ENCODE results near the gene CARNS1. TPM values are rescaled to one million over a fixed set of nuclear protein-coding genes. Genes with fewer than 3 reads are reported as not detected.

Gene CARNS1
- total RNA-seq, 1 experiment from 2014 or later, result 0.34 TPM

DNA sequence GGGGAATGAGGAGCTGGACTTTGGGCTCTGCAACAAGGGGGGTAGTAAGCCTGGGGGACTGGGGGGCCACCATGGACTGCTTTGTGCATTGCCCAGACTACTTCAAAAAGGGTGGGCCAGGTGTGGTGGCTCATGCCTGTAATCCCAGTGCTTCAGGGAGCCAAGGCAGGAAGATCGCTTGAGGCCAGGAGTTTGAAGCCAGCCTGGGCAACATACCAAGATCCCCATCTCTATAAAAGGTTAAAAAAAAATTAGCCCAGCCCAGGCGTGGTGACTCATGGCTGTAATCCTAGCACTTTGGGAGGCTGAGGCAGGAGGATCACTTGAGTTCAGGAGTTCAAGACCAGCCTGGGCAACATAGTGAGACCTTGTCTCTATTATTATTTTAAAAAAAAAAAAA, 50.1 kb downstream of the CARNS1 start:
- peak; percentile 56 for DNase-seq (ENCODE audit: low read depth)

GRCh38 chr11:67466367-67466766, 50.9 kb downstream of the CARNS1 start:
- no peak for DNase-seq (ENCODE audit: low read depth)

DNA sequence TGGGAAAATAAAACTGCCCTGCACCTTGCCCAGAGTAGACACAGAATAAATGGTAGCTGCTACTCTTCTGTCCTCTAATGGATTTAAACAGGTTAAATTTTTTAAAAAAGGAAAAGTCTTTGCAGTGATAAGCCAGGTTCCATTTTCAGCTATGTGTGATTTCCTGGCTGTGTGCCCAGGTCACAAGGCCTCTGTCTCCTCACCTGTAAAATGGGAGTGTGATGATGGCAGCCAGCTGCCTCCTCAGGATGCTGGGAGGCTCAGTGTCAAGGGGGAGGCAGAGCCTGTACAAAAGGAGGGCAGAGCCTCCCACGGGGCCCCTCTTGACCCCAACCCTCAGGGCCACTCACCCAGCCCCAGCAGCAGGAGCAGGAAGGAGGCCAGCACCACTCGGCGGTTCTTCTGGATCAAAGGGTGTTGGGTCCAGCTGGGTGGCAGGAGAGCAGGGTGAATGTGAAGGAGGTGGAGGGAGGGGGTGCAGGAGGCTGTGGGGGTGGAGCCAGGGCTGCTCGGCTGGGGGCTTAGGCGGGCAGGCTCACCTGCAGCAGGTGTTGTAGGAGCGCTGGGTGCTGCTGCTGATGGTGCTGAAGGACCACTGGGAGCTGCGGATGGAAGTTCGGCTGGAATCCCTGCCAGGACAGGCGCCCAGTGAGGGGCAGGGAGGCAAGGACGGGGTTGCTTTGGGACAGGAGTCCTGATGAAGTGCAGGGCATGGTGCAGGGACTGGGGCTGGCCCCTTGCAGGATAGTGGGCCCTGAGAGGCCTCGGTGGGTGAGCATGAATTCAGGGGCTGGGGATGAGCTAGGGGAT, 51.7 kb downstream of the CARNS1 start:
- DNase-seq (ENCODE audit: low read depth), result no peak

- peak; percentile 31 for DNase-seq (ENCODE audit: low read depth)
These were observed 52.6 kb downstream of the CARNS1 start for GRCh38 chr11:67468056-67468455.

- no peak for DNase-seq (ENCODE audit: low read depth)
These were observed 52.9 kb downstream of the CARNS1 start for GRCh38 chr11:67468456-67468758.

GRCh38 chr11:67468759-67469507, 53.5 kb downstream of the CARNS1 start, which contains the start of gene TMEM134:
Gene TMEM134, minus strand, starts transcription at chr11:67469251. Its CDS starts 59 bp downstream, at chr11:67469192.
- peak; percentile 94 for DNase-seq (ENCODE audit: low read depth)

DNA sequence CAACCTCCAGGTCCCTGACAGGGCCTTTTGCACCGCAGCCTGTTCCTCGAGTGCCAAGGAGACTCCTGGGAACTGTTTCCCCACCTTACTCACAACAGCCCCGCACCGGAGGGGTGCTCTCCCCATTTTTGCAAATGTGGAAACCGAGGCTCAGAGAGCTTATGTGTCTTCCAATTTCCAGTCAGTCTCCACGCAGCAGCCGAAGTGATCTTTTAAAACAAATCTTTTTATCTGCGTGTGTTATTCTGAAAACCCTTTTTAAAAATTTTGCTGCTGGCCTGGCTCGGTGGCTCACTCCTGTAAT, 54.0 kb downstream of the CARNS1 start:
- no peak for DNase-seq (ENCODE audit: low read depth)

GRCh38 chr11:67470337-67471002, 55.0 kb downstream of the CARNS1 start:
- DNase-seq (ENCODE audit: low read depth), result no peak

DNA sequence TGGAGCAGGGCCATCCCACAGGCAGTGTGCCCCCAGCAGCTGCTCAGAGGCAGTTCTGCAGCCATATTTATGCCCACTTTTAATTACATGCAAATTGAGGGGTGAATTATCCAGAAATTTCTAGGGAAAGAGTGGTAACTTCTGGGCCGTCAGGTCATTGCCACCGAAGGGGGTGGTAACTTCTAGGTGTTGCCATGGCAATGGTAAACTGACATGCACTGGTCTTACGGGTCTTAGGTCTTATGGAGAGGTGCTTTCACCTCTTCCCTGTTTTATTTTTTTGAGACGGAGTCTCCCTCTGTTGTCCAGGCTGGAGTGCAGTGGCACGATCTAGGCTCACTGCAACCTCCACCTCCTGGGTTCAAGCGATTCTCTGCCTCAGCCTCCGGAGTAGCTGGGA, 57.4 kb downstream of the CARNS1 start:
- DNase-seq (ENCODE audit: low read depth), result no peak

Other genes starting within 250 kb of the CARNS1 start
- gene GRK2, start 149.2 kb upstream of the CARNS1 start, total RNA-seq (2014; rRNA removed; shearing (Covaris generic)), result 27.5 and 54.1 TPM in 2 replicates
- gene ANKRD13D, start 126.4 kb upstream of the CARNS1 start, total RNA-seq (2014; rRNA removed; shearing (Covaris generic)), result 13.1 and 24.0 TPM in 2 replicates
- gene SSH3, start 112.1 kb upstream of the CARNS1 start, total RNA-seq (2014; rRNA removed; shearing (Covaris generic)), result 2.9 and 6.9 TPM in 2 replicates
- 54.2 and 56.2 TPM in 2 replicates for gene POLD4, start 62.1 kb upstream of the CARNS1 start, total RNA-seq (2014; rRNA removed; shearing (Covaris generic))
- 7.1 TPM in 2 replicates for gene CLCF1, start 42.1 kb upstream of the CARNS1 start, total RNA-seq (2014; rRNA removed; shearing (Covaris generic))
- 9.0 and 11.3 TPM in 2 replicates for gene RAD9A, start 23.7 kb upstream of the CARNS1 start, total RNA-seq (2014; rRNA removed; shearing (Covaris generic))
- gene PPP1CA, start 13.8 kb upstream of the CARNS1 start, total RNA-seq (2014; rRNA removed; shearing (Covaris generic)), result 220 and 273 TPM in 2 replicates
- not detected in 2 replicates for gene TBC1D10C, start 11.6 kb upstream of the CARNS1 start, total RNA-seq (2014; rRNA removed; shearing (Covaris generic))
- gene RPS6KB2, start 12.8 kb downstream of the CARNS1 start, total RNA-seq (2014; rRNA removed; shearing (Covaris generic)), result 36.6 and 42.5 TPM in 2 replicates
- 1.1 and 3.0 TPM in 2 replicates for gene PTPRCAP, start 22.0 kb downstream of the CARNS1 start, total RNA-seq (2014; rRNA removed; shearing (Covaris generic))
- gene CORO1B, start 27.8 kb downstream of the CARNS1 start, total RNA-seq (2014; rRNA removed; shearing (Covaris generic)), result 78.7 and 85.8 TPM in 2 replicates
- not detected in 2 replicates for gene GPR152, start 37.1 kb downstream of the CARNS1 start, total RNA-seq (2014; rRNA removed; shearing (Covaris generic))
- 0.06 and 0.15 TPM in 2 replicates for gene CABP4, start 39.7 kb downstream of the CARNS1 start, total RNA-seq (2014; rRNA removed; shearing (Covaris generic))
- 9.4 and 36.5 TPM in 2 replicates for gene TMEM134, start 53.6 kb downstream of the CARNS1 start, total RNA-seq (2014; rRNA removed; shearing (Covaris generic))
- 69.5 and 78.5 TPM in 2 replicates for gene AIP, start 67.3 kb downstream of the CARNS1 start, total RNA-seq (2014; rRNA removed; shearing (Covaris generic))
- 24.6 and 32.1 TPM in 2 replicates for gene PITPNM1, start 89.7 kb downstream of the CARNS1 start, total RNA-seq (2014; rRNA removed; shearing (Covaris generic))
- gene CDK2AP2, start 92.5 kb downstream of the CARNS1 start, total RNA-seq (2014; rRNA removed; shearing (Covaris generic)), result 37.7 and 43.0 TPM in 2 replicates
- not detected in 2 replicates for gene CABP2, start 107.8 kb downstream of the CARNS1 start, total RNA-seq (2014; rRNA removed; shearing (Covaris generic))
- gene GSTP1, start 168.1 kb downstream of the CARNS1 start, total RNA-seq (2014; rRNA removed; shearing (Covaris generic)), result 1,082 and 1,228 TPM in 2 replicates
- gene NDUFV1, start 191.3 kb downstream of the CARNS1 start, total RNA-seq (2014; rRNA removed; shearing (Covaris generic)), result 218 and 229 TPM in 2 replicates
- gene NUDT8, start 214.3 kb downstream of the CARNS1 start, total RNA-seq (2014; rRNA removed; shearing (Covaris generic)), result 5.8 and 9.1 TPM in 2 replicates
- gene TBX10, start 224.1 kb downstream of the CARNS1 start, total RNA-seq (2014; rRNA removed; shearing (Covaris generic)), result not detected in 2 replicates
- gene ACY3, start 235.1 kb downstream of the CARNS1 start, total RNA-seq (2014; rRNA removed; shearing (Covaris generic)), result not detected in 2 replicates

Measured in Daoy (cell line).